A673 (cell line): ENCODE measurements around the gene ALOXE3. TPM values are rescaled to one million over a fixed set of nuclear protein-coding genes. Genes with fewer than 3 reads are reported as not detected.

Experiments
- Bru-seq: library from RNA; stranded (reverse); fragments of 400-500 nt; gene quantifications from one replicate; lab custom pipeline; 2021; lab: Mats Ljungman, UMichigan
- BruChase-seq, 2 experiments: library from RNA; stranded (reverse); fragments of 400-500 nt; gene quantifications; one replicate each; lab custom pipeline; 2021; lab: Mats Ljungman, UMichigan
- BruUV-seq: library from RNA; stranded (reverse); fragments of 400-500 nt; replicated peaks from 2 replicates; lab custom pipeline; 2021; lab: Mats Ljungman, UMichigan
- CTCF ChIA-PET: fragments of 300-600 bp; sonication (Branson Sonifier 250); formaldehyde crosslinking; loops from one replicate; lab custom pipeline; 2022; ENCODE audit warnings: antibody characterized with exemption; lab: Charles Lee
- POLR2A ChIA-PET: fragments of 300-600 bp; sonication (Branson Sonifier 250); formaldehyde crosslinking; loops from one replicate; lab custom pipeline; 2022; ENCODE audit warnings: antibody characterized with exemption; ENCODE audit not compliant: low non-redundant PET; lab: Charles Lee
- DNase-seq: peaks from one replicate; pipeline ENCODE4 v3.0.0-alpha.2; 2015; ENCODE audit warnings: low spot score
- H3K27ac ChIP-seq: fragments of 200-600 bp; sonication (generic); 2 replicates; pipeline ENCODE4 v1.5.1; 2016; ENCODE audit warnings: mixed run types, low read depth, mild to moderate bottlenecking, mixed read lengths, antibody characterized with exemption, low read length; ENCODE audit not compliant: poor library complexity, severe bottlenecking
- H3K27me3 ChIP-seq: fragments of 200-600 bp; sonication (generic); replicated peaks from 2 replicates; pipeline ENCODE4 v1.6.1; 2017; ENCODE audit warnings: mixed run types, low read depth, mild to moderate bottlenecking, mixed read lengths, antibody characterized with exemption, low read length; ENCODE audit not compliant: insufficient read depth, poor library complexity
- H3K36me3 ChIP-seq: fragments of 200-600 bp; sonication (generic); 2 replicates; pipeline ENCODE4 v1.6.1; 2016; ENCODE audit warnings: mixed run types, mild to moderate bottlenecking, mixed read lengths, antibody characterized with exemption, low read length; ENCODE audit not compliant: insufficient read depth, poor library complexity, severe bottlenecking
- H3K4me1 ChIP-seq: fragments of 200-600 bp; sonication (generic); 2 replicates; pipeline ENCODE4 v1.6.1; 2017; ENCODE audit warnings: mixed run types, mild to moderate bottlenecking, mixed read lengths, antibody characterized with exemption, low read length; ENCODE audit not compliant: insufficient read depth, poor library complexity, severe bottlenecking
- H3K4me3 ChIP-seq: fragments of 200-600 bp; sonication (generic); 2 replicates; pipeline ENCODE4 v1.5.1; 2016; ENCODE audit warnings: low read depth, mixed run types, mild to moderate bottlenecking, mixed read lengths, low read length; ENCODE audit not compliant: poor library complexity, severe bottlenecking
- H3K9me3 ChIP-seq: fragments of 200-600 bp; sonication (generic); 2 replicates; pipeline ENCODE4 v1.6.1; 2016; ENCODE audit warnings: mixed run types, low read depth, mild to moderate bottlenecking, mixed read lengths, antibody characterized with exemption, low read length; ENCODE audit not compliant: poor library complexity, severe bottlenecking
- EZH2 ChIP-seq: fragments of 200-600 bp; sonication (generic); IDR thresholded peaks from 2 replicates; pipeline ENCODE4 v1.6.1; 2017; ENCODE audit warnings: borderline replicate concordance, low read depth, mild to moderate bottlenecking, mixed read lengths, antibody characterized with exemption, low read length; ENCODE audit not compliant: poor library complexity, severe bottlenecking
- intact Hi-C: fragments of 100-400 bp; cut with micrococcal nuclease; formaldehyde crosslinking; loops from one replicate; pipeline ENCODE4 v1.10.0; 2022; ENCODE audit not compliant: unreplicated experiment
- long read RNA-seq: library from polyadenylated mRNA; stranded (forward); transcript quantifications from one replicate; pipeline ENCODE4 v2.0.0, GENCODE V29; 2022
- total RNA-seq: library from RNA; stranded (reverse); gene quantifications from 2 replicates; pipeline ENCODE4 v1.2.3, GENCODE V29; 2021
- TF ChIP-seq, protein P1 (sequence below): fragments of 300-800, 200-600 bp; sonication (generic); conservative IDR thresholded peaks from 2 replicates; pipeline ENCODE4 v1.5.1; 2017; ENCODE audit warnings: low read depth, mild to moderate bottlenecking, antibody characterized with exemption, low read length, moderate library complexity, mixed read lengths

ALOXE3 gene
- total RNA-seq (not detected in 2 replicates), Bru-seq, nascent RNA (percentile 4 among the genes with signal in this experiment), BruChase-seq, experiment 1, labeled RNA remaining after a 2-hour chase (not detected), BruChase-seq, experiment 2, labeled RNA remaining after a 6-hour chase (percentile 4 among the genes with signal in this experiment)
- long read RNA-seq: 0 reads

DNA sequence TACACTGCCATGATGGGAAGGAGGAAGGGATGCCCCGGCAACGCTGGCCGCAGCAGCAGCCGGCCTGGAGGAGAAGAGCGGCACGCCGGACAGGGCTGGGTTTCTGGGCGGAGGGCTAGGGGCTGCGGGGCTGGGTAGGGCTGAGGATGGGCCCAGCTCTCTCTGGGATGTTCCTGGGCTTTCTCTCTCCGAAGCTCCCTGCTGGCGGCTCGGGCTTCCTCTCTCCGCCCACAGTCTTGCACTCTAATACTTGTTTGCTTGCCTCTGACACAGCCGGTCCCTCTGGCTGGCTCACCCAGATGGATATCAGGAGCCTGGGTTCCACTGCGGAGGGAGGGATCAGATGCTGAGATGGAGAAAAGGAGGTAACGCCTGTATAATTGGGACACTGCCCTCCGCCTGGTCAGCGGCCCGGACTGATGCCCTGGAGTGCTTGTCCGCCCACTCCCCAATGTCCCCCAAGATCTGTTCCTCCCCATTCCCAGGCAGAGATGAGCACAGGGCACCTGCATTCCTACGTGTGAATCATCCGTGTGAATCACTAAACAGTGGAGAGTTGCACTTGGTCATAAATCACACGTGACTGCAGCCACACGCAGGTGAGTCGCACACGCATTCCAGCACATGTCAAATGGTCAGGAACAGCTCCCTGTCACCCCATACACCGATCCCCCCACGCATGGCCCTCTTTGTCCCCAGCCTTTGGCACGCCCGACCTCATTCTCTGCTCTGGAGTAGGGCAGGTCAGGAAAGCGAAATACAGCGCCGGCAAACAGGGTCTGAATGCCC lies at the start of gene ALOXE3:
TSS of gene ALOXE3 (minus strand) at position 535 of the 789 bp plus-strand sequence. CDS start at position 11, 524 bp downstream.
- Histone ChIP-seq H3K27ac (peak within 1 kb of the TSS; percentile 29), H3K27me3 (no peaks in the 10 kb centered on the region), H3K4me1 (no peaks in the 10 kb centered on the region), H3K4me3 (peak within 1 kb of the TSS; percentile 68), H3K9me3 (no peaks in the 10 kb centered on the region), H3K36me3 (no peaks in the 10 kb centered on the region)
- no peak for TF ChIP-seq EZH2
- TF ChIP-seq, protein P1, sequence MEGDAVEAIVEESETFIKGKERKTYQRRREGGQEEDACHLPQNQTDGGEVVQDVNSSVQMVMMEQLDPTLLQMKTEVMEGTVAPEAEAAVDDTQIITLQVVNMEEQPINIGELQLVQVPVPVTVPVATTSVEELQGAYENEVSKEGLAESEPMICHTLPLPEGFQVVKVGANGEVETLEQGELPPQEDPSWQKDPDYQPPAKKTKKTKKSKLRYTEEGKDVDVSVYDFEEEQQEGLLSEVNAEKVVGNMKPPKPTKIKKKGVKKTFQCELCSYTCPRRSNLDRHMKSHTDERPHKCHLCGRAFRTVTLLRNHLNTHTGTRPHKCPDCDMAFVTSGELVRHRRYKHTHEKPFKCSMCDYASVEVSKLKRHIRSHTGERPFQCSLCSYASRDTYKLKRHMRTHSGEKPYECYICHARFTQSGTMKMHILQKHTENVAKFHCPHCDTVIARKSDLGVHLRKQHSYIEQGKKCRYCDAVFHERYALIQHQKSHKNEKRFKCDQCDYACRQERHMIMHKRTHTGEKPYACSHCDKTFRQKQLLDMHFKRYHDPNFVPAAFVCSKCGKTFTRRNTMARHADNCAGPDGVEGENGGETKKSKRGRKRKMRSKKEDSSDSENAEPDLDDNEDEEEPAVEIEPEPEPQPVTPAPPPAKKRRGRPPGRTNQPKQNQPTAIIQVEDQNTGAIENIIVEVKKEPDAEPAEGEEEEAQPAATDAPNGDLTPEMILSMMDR: no peak
- ChIA-PET POLR2A (interaction anchor here (0.8 kb wide), 1 partner anchor 24 kb away, joined by 25 read pairs; no protein-coding TSS in a partner anchor), CTCF (interaction anchor here (0.6 to 2.7 kb wide), 5 partner anchors 24 to 1106 kb away, joined by 3 to 17 read pairs (median 12); no protein-coding TSS in a partner anchor)
- BruUV-seq: no TSS peak
- intact Hi-C loops: loop anchor here (5.0 kb wide), 3 partner anchors 36 to 186 kb away; partner anchors contain the start of genes CNTROB and TRAPPC1
- DNase-seq: peak; percentile 56

DNA sequence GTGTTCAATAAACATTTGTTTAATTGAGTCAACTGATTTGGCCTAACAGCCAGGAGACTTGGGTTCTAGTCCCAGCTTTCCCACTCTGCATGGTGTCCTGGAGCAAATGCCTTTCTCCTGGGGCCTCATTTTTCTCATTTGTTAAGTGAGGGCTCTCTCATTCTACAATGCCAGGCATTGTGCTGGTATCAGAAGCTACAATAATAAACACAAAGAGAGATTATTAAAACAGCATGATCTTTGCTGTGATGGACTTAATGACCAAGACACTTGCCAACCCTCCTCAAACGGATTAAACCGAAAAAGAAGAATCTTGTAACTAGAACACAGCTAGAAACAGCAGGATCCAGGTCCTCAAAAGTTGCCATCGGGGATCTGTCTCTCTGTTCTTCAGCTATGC lies 49.2 kb upstream of the ALOXE3 start:
- no TSS peak for BruUV-seq
- no peak overlapping the region for H3K27ac ChIP-seq
- no peaks in the 10 kb centered on the region for H3K9me3 ChIP-seq
- intact Hi-C loops: no loop called here
- TF ChIP-seq, protein P1: no peak
- no peak for TF ChIP-seq EZH2
- no peak for DNase-seq
- peaks cover 20% of the 10 kb centered on the region for H3K4me1 ChIP-seq
- no peaks in the 10 kb centered on the region for H3K27me3 ChIP-seq
- CTCF ChIA-PET: no interaction called here
- POLR2A ChIA-PET: no interaction called here
- H3K4me3 ChIP-seq: no peak overlapping the region
- H3K36me3 ChIP-seq: no peaks in the 10 kb centered on the region

DNA sequence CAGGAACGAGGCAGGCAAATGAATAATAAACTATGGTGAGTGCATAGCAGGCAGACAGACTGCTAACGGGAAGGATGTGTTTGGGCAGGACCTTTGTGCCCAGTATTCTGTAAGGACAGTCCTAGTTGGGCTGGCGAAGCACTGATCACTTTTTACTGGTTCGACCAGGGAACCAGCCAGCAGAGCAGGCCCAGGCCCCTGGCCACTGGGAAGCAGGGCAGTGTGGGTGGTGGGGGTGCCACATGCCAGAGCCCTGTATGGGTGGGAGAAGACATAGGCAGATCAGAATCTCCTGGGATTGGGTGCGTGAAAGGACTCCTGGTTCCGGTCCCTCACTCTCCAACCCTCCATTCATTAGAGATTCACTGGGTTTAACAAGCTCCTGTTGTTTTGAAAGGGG lies 48.4 kb upstream of the ALOXE3 start:
- intact Hi-C loops: no loop called here
- Histone ChIP-seq H3K9me3 (no peaks in the 10 kb centered on the region), H3K4me1 (peaks cover 19% of the 10 kb centered on the region), H3K4me3 (no peak overlapping the region), H3K36me3 (no peaks in the 10 kb centered on the region), H3K27ac (no peak overlapping the region), H3K27me3 (no peaks in the 10 kb centered on the region)
- ChIA-PET POLR2A (no interaction called here), CTCF (no interaction called here)
- no TSS peak for BruUV-seq
- no peak for DNase-seq
- TF ChIP-seq EZH2: no peak
- TF ChIP-seq, protein P1: no peak
